GM12878 (cell line): ENCODE results near the gene MCEE. TPM values are rescaled to one million over a fixed set of nuclear protein-coding genes. Genes with fewer than 3 reads are reported as not detected.

Source experiments
- ATAC-seq: fragments of 200-7000 bp; cut with Tn5 transposase; 3 replicates; pipeline ENCODE4 v1.9.1; 2020; ENCODE audit warnings: mild to moderate bottlenecking, moderate library complexity
- BruUV-seq: library from RNA; stranded (reverse); fragments of 400-500 nt; replicated peaks from 2 replicates; lab custom pipeline; 2021; lab: Mats Ljungman, UMichigan
- CTCF ChIA-PET: fragments of 300-600 bp; sonication (Branson Sonifier 250); formaldehyde crosslinking; extraction: SDS; loops from one replicate; lab custom pipeline; 2021; ENCODE audit warnings: inconsistent platforms; lab: Yijun Ruan, JAX
- POLR2A ChIA-PET: fragments of 350-600 bp; formaldehyde crosslinking; extraction: SDS; loops from one replicate; lab custom pipeline; 2021; ENCODE audit warnings: inconsistent platforms; lab: Charles Lee
- RAD21 ChIA-PET: fragments of 300-600 bp; sonication (Branson Sonifier 250); formaldehyde crosslinking; loops from one replicate; lab custom pipeline; 2023; ENCODE audit warnings: antibody characterized with exemption; ENCODE audit not compliant: unreplicated experiment; lab: Charles Lee
- SMC1A ChIA-PET: fragments of 300-600 bp; sonication (Branson Sonifier 250); formaldehyde crosslinking; loops from one replicate; lab custom pipeline; 2023; ENCODE audit not compliant: unreplicated experiment, uncharacterized antibody; lab: Charles Lee
- DNase-seq: peaks from one replicate; pipeline ENCODE4 v3.0.0-alpha.2; 2011; ENCODE audit warnings: low read depth, low spot score
- FAIRE-seq: peaks from 3 replicates; lab custom pipeline; 2011; peaks lifted over from hg19 to GRCh38; lab: Jason Lieb, UNC
- H2AFZ ChIP-seq: 2 replicates; pipeline ENCODE4 v1.6.0; 2011; ENCODE audit warnings: low read depth, low read length, control low read depth; ENCODE audit not compliant: control insufficient read depth
- H3K27ac ChIP-seq: 2 replicates; pipeline ENCODE4 v1.5.1; 2011; ENCODE audit warnings: control low read depth; ENCODE audit not compliant: control insufficient read depth, insufficient read depth
- H3K27me3 ChIP-seq, 2 experiments: replicated peaks in 1 of 2; 2 replicates each; pipeline versions ENCODE4 v1.6.0 to v1.6.1; 2011; ENCODE audit warnings: low read length in 1 of 2; ENCODE audit not compliant: control insufficient read depth in 2 of 2, insufficient read depth in 2 of 2
- H3K36me3 ChIP-seq, 2 experiments: 2 replicates each; pipeline ENCODE4 v1.5.1; 2011; ENCODE audit warnings: low read length in 1 of 2; ENCODE audit not compliant: control insufficient read depth in 2 of 2, insufficient read depth in 2 of 2
- H3K4me1 ChIP-seq: 2 replicates; pipeline ENCODE4 v1.6.1; 2011; ENCODE audit warnings: mild to moderate bottlenecking, low read length, moderate library complexity, mixed read lengths; ENCODE audit not compliant: control insufficient read depth, insufficient read depth
- H3K4me2 ChIP-seq: 2 replicates; pipeline ENCODE4 v1.6.0; 2011; ENCODE audit warnings: control low read depth; ENCODE audit not compliant: control insufficient read depth, insufficient read depth
- H3K4me3 ChIP-seq: fragments of 200-600 bp; sonication (generic); 2 replicates; pipeline ENCODE4 v1.5.1; 2016
- H3K79me2 ChIP-seq: 2 replicates; pipeline ENCODE4 v1.6.0; 2011; ENCODE audit warnings: low read length; ENCODE audit not compliant: control insufficient read depth, insufficient read depth
- H3K9ac ChIP-seq: 2 replicates; pipeline ENCODE4 v1.8.0; 2011; ENCODE audit warnings: low read length, control low read depth, mixed read lengths; ENCODE audit not compliant: control insufficient read depth, insufficient read depth
- H3K9me3 ChIP-seq: replicated peaks from 3 replicates; pipeline ENCODE4 v1.5.1; 2011; ENCODE audit warnings: mild to moderate bottlenecking, low read length; ENCODE audit not compliant: control insufficient read depth, insufficient read depth
- H4K20me1 ChIP-seq: 2 replicates; pipeline ENCODE4 v1.6.0; 2011; ENCODE audit not compliant: control insufficient read depth, insufficient read depth
- ATF7 ChIP-seq: fragments of 450-650 bp; IDR thresholded peaks from 2 replicates; pipeline ENCODE4 v1.6.1; 2016; ENCODE audit warnings: low read depth, mild to moderate bottlenecking
- ETV6 ChIP-seq, 2 experiments: fragments of 450-650 bp in 1 of 2; IDR thresholded peaks in 1 of 2; conservative IDR thresholded peaks in 1 of 2; 2 replicates each; pipeline ENCODE4 v1.6.1; 2014; ENCODE audit warnings: antibody characterized with exemption in 1 of 2, borderline replicate concordance in 1 of 2, low read depth in 1 of 2, mild to moderate bottlenecking in 1 of 2, moderate library complexity in 1 of 2
- MEF2A ChIP-seq: IDR thresholded peaks from 2 replicates; pipeline ENCODE4 v1.6.1; 2011; ENCODE audit warnings: low read depth, mild to moderate bottlenecking, low read length, moderate library complexity; ENCODE audit not compliant: insufficient read depth
- POLR2A ChIP-seq: IDR thresholded peaks from 2 replicates; pipeline ENCODE4 v1.6.1; 2011; ENCODE audit warnings: low read depth, mild to moderate bottlenecking, low read length
- POLR2AphosphoS2 ChIP-seq: IDR thresholded peaks from 2 replicates; pipeline ENCODE4 v1.6.1; 2011; ENCODE audit warnings: low read depth, mild to moderate bottlenecking, low read length, improper control_type of control experiment, moderate library complexity
- POLR2AphosphoS5 ChIP-seq: IDR thresholded peaks from 2 replicates; pipeline ENCODE4 v1.6.1; 2011; ENCODE audit warnings: mild to moderate bottlenecking, low read length, inconsistent platforms
- RAD21 ChIP-seq: IDR thresholded peaks from 2 replicates; pipeline ENCODE4 v1.6.1; 2011; ENCODE audit warnings: mild to moderate bottlenecking, low read depth, low read length, moderate library complexity; ENCODE audit not compliant: insufficient read depth
- SPI1 ChIP-seq: IDR thresholded peaks from 2 replicates; pipeline ENCODE4 v1.6.1; 2011; ENCODE audit warnings: low read depth, mild to moderate bottlenecking, low read length, moderate library complexity, borderline replicate concordance; ENCODE audit not compliant: insufficient read depth
- STAT3 ChIP-seq: IDR thresholded peaks from 2 replicates; pipeline ENCODE4 v1.6.1; 2011; ENCODE audit warnings: low read depth, low read length, improper control_type of control experiment
- SUZ12 ChIP-seq: fragments of 200-600 bp; sonication (generic); IDR thresholded peaks from one replicate; pipeline ENCODE4 v1.6.1; 2018; ENCODE audit warnings: antibody characterized with exemption, mild to moderate bottlenecking; ENCODE audit not compliant: unreplicated experiment
- TBL1XR1 ChIP-seq: IDR thresholded peaks from 2 replicates; pipeline ENCODE4 v1.6.1; 2012; ENCODE audit warnings: low read depth, low read length, improper control_type of control experiment
- ZNF622 ChIP-seq: fragments of 450-650 bp; IDR thresholded peaks from 2 replicates; pipeline ENCODE4 v1.6.1; 2017; ENCODE audit warnings: mild to moderate bottlenecking, inconsistent platforms
- ZZZ3 ChIP-seq: IDR thresholded peaks from 2 replicates; pipeline ENCODE4 v1.6.1; 2011; ENCODE audit warnings: low read depth; ENCODE audit not compliant: control insufficient read depth, insufficient read length
- WGBS: methylation state at CpG from one replicate; pipeline ENCODE4 v1.1.6; 2016; ENCODE audit warnings: low lambda C conversion rate; ENCODE audit not compliant: insufficient replicate concordance, insufficient coverage; ENCODE audit errors: missing lambda C conversion rate; 5-methylcytosine and 5-hydroxymethylcytosine counted together
- in situ Hi-C: fragments of 300-500 bp; cut with MboI; formaldehyde crosslinking; loops from 9 replicates; pipeline ENCODE4 v1.14.3; 2018; ENCODE audit warnings: mixed read lengths
- intact Hi-C: fragments of 100-400 bp; cut with micrococcal nuclease; formaldehyde crosslinking; loops from one replicate; pipeline ENCODE4 v1.14.2; 2022; ENCODE audit not compliant: unreplicated experiment
- polyA plus RNA-seq, 11 experiments: library from polyadenylated mRNA; depleted of rRNA in 4 of 11; unstranded in 6 of 11; stranded (reverse) in 5 of 11; fragments of >200 nt; fragmentation: Nextera tagmentation in 4 of 11; fragmentation: Illumina TruSeq in 1 of 11; extraction: Ambion mirVana in 4 of 11; extraction: Trizol in 1 of 11; gene quantifications; 1 replicate in 1 of 11; 2 replicates in 10 of 11; pipeline versions ENCODE4 v1.2.1 to v1.2.3, GENCODE V29; 2011 to 2016; ENCODE audit warnings: inconsistent platforms in 2 of 11, missing spikeins in 2 of 11, low read depth in 1 of 11
- total RNA-seq, 4 experiments: library from RNA; depleted of rRNA in 3 of 4; stranded (reverse); fragments of >200 nt in 3 of 4; fragmentation: Illumina TruSeq in 1 of 4; extraction: Trizol in 1 of 4; gene quantifications; 2 replicates each; pipeline versions ENCODE4 v1.2.1 to v1.2.3, GENCODE V29; 2013 to 2021

Gene MCEE
- total and polyA plus RNA-seq, 10 of the 15 experiments (the other 5 are each of a cell fraction or from before 2014, with no cell fraction given): 17.3 to 63.4 (median 20.9) TPM

- in situ Hi-C loops: loop anchor here (25.0 kb wide), 1 partner anchor 345 kb away; no protein-coding TSS in a partner anchor
- BruUV-seq: no TSS peak
- WGBS: 0% methylated on average over 3 of the region's 3 CpGs
- SMC1A ChIA-PET: no interaction called here
- RAD21 ChIA-PET: no interaction called here
- no peak for TF ChIP-seq TBL1XR1
- TF ChIP-seq ZNF622: no peak
- no peak for TF ChIP-seq SUZ12
- TF ChIP-seq RAD21: no peak
- no peak for TF ChIP-seq POLR2AphosphoS5
- no peak for TF ChIP-seq MEF2A
- no peak for TF ChIP-seq SPI1
- no peak for TF ChIP-seq ZZZ3
- no peak for TF ChIP-seq STAT3
- no peak for TF ChIP-seq ETV6 (conservative IDR thresholded peaks at IDR 0.05 in 1 of 2, IDR thresholded peaks at IDR 0.05 in 1 of 2; ENCODE audit: borderline replicate concordance in 1 of 2, low read depth in 1 of 2)
- TF ChIP-seq POLR2AphosphoS2: no peak
- no peak for TF ChIP-seq POLR2A
- TF ChIP-seq ATF7: no peak
- Histone ChIP-seq H3K79me2 (no peaks in the 10 kb centered on the region), H3K9me3 (no peaks in the 10 kb centered on the region), H4K20me1 (no peaks in the 10 kb centered on the region), H3K27me3 (no peaks in the 10 kb centered on the region), H3K4me2 (no peak overlapping the region), H3K36me3 (no peaks in the 10 kb centered on the region), H3K27ac (no peak overlapping the region), H3K4me3 (no peak overlapping the region), H3K4me1 (no peaks in the 10 kb centered on the region), H3K9ac (no peak overlapping the region), H2AFZ (no peak overlapping the region)
- DNase-seq (no peak), ATAC-seq (no peak), FAIRE-seq (no peak)
- intact Hi-C loops: no loop called here
- CTCF ChIA-PET: interaction anchor here (1.1 to 2.3 kb wide), 2 partner anchors 10 to 11 kb away, joined by 3 to 7 read pairs; no protein-coding TSS in a partner anchor
- POLR2A ChIA-PET: no interaction called here
These were observed 36.8 kb upstream of the MCEE start for GRCh38 chr2:71166812-71167211.
